GM21717 (cell line): ENCODE results near the gene CCL11.

Experiments
- ATAC-seq: cut with Tn5 transposase; IDR thresholded peaks from one replicate; pipeline ENCODE4 v1.9.1; 2021; ENCODE audit warnings: mild to moderate bottlenecking, moderate library complexity; ENCODE audit not compliant: unreplicated experiment

The CCL11 gene

GRCh38 chr17:34285286-34285792, at the start of gene CCL11:
Gene CCL11 (plus strand): TSS chr17:34285742. CDS start chr17:34285809, 67 bp downstream.
- ATAC-seq: no peak

GRCh38 chr17:34236281-34236892, 49.2 kb upstream of the CCL11 start:
- no peak for ATAC-seq

GRCh38 chr17:34237458-34237857, 48.1 kb upstream of the CCL11 start:
- ATAC-seq: no peak

GRCh38 chr17:34241062-34241461, 44.5 kb upstream of the CCL11 start:
- no peak for ATAC-seq

- ATAC-seq: no peak
Observed at GRCh38 chr17:34242587-34243363, 42.8 kb upstream of the CCL11 start.

GRCh38 chr17:34243364-34244320, 41.9 kb upstream of the CCL11 start:
- no peak for ATAC-seq

GRCh38 chr17:34245351-34245905, 40.1 kb upstream of the CCL11 start:
- ATAC-seq: no peak

- ATAC-seq: no peak
Observed at GRCh38 chr17:34246446-34246845, 39.1 kb upstream of the CCL11 start.

- no peak for ATAC-seq
Observed at GRCh38 chr17:34246881-34247280, 38.7 kb upstream of the CCL11 start.

- ATAC-seq: no peak
Observed at GRCh38 chr17:34248511-34249024, 37.0 kb upstream of the CCL11 start.

- ATAC-seq: no peak
Observed at GRCh38 chr17:34249061-34249460, 36.5 kb upstream of the CCL11 start.

GRCh38 chr17:34249478-34249877, 36.1 kb upstream of the CCL11 start:
- ATAC-seq: no peak

- no peak for ATAC-seq
Observed at GRCh38 chr17:34251186-34251585, 34.4 kb upstream of the CCL11 start.

GRCh38 chr17:34252095-34252443, 33.5 kb upstream of the CCL11 start:
- peak; percentile 76 for ATAC-seq

- ATAC-seq: no peak
Observed at GRCh38 chr17:34252444-34253138, 33.0 kb upstream of the CCL11 start.

GRCh38 chr17:34253139-34253525, 32.4 kb upstream of the CCL11 start:
- no peak for ATAC-seq

GRCh38 chr17:34254146-34254545, 31.4 kb upstream of the CCL11 start:
- no peak for ATAC-seq

- no peak for ATAC-seq
Observed at GRCh38 chr17:34254651-34255380, 30.7 kb upstream of the CCL11 start, which contains the start of gene CCL2. Gene CCL2 (plus strand): TSS chr17:34255285. CDS start chr17:34255350, 65 bp downstream.

- ATAC-seq: no peak
Observed at GRCh38 chr17:34255381-34255732, 30.2 kb upstream of the CCL11 start.
